HepG2 (cell line): ENCODE measurements around the gene ALG14. TPM values are rescaled to one million over a fixed set of nuclear protein-coding genes. Genes with fewer than 3 reads are reported as not detected.
A peak's percentile ranks its signal among the peaks of the same experiment; 100 is the strongest.

ENCODE experiments used
- CREB1 ChIP-seq, 2 experiments: fragments of 450-650 bp in 1 of 2; IDR thresholded peaks; 2 replicates each; pipeline ENCODE4 v1.6.1; 2016 to 2017; ENCODE audit warnings: control low read depth in 1 of 2, mild to moderate bottlenecking in 1 of 2, missing compliant biosample characterization in 1 of 2, missing genetic modification characterization in 1 of 2
- EP300 ChIP-seq, 3 experiments: sonication (generic) in 1 of 3; formaldehyde crosslinking in 1 of 3; IDR thresholded peaks; 2 replicates each; pipeline versions ENCODE4 v1.5.1 to v1.6.1; 2011 to 2020; ENCODE audit warnings: low read depth in 2 of 3, low read length in 2 of 3, borderline replicate concordance in 1 of 3, improper control_type of control experiment in 1 of 3, mild to moderate bottlenecking in 1 of 3, missing genetic modification reagents in 1 of 3, moderate library complexity in 1 of 3
- FOXP1 ChIP-seq, 2 experiments: fragments of 450-650 bp in 1 of 2; IDR thresholded peaks; 2 replicates each; pipeline ENCODE4 v1.6.1; 2017 to 2018; ENCODE audit warnings: antibody characterized with exemption in 1 of 2
- GZF1 ChIP-seq: sonication (generic); formaldehyde crosslinking; IDR thresholded peaks from 2 replicates; pipeline ENCODE4 v1.5.1; 2020; ENCODE audit warnings: mild to moderate bottlenecking, missing genetic modification reagents
- HMGA1 ChIP-seq: sonication (generic); formaldehyde crosslinking; conservative IDR thresholded peaks from 2 replicates; pipeline ENCODE4 v1.4.0; 2020; ENCODE audit warnings: missing genetic modification reagents
- KAT7 ChIP-seq: IDR thresholded peaks from 2 replicates; pipeline ENCODE4 v1.6.1; 2018; ENCODE audit warnings: borderline replicate concordance, missing compliant biosample characterization
- MIER2 ChIP-seq: IDR thresholded peaks from 2 replicates; pipeline ENCODE4 v1.6.1; 2016; ENCODE audit warnings: missing biosample characterization, missing genetic modification reagents
- NAIF1 ChIP-seq: sonication (generic); formaldehyde crosslinking; IDR thresholded peaks from 2 replicates; pipeline ENCODE4 v1.5.0; 2020; ENCODE audit warnings: mild to moderate bottlenecking, missing genetic modification reagents, borderline replicate concordance
- PHF21A ChIP-seq: sonication (generic); formaldehyde crosslinking; IDR thresholded peaks from 2 replicates; pipeline ENCODE4 v1.5.0; 2020; ENCODE audit warnings: mild to moderate bottlenecking, missing genetic modification reagents
- PTBP1 ChIP-seq: fragments of 200-400 bp; formaldehyde crosslinking; IDR thresholded peaks from 2 replicates; pipeline ENCODE4 v1.6.1; 2018; ENCODE audit warnings: low read length, low read depth; ENCODE audit not compliant: poor library complexity, severe bottlenecking
- SRSF4 ChIP-seq: fragments of 200-400 bp; formaldehyde crosslinking; IDR thresholded peaks from one replicate; pipeline ENCODE4 v1.6.1; 2018; ENCODE audit warnings: mild to moderate bottlenecking, low read depth, low read length, moderate library complexity; ENCODE audit not compliant: poor library complexity, severe bottlenecking
- YEATS4 ChIP-seq: sonication (generic); formaldehyde crosslinking; IDR thresholded peaks from 2 replicates; pipeline ENCODE4 v1.4.0; 2020; ENCODE audit warnings: missing genetic modification reagents, borderline replicate concordance
- ZBTB20 ChIP-seq: sonication (generic); formaldehyde crosslinking; IDR thresholded peaks from 2 replicates; pipeline ENCODE4 v1.8.1; 2023; ENCODE audit warnings: missing genetic modification reagents, low read depth, mild to moderate bottlenecking, borderline replicate concordance
- ZBTB7B ChIP-seq: sonication (generic); formaldehyde crosslinking; IDR thresholded peaks from 2 replicates; pipeline ENCODE4 v1.4.0; 2020; ENCODE audit warnings: missing genetic modification reagents
- ZFP36L1 ChIP-seq: sonication (generic); formaldehyde crosslinking; IDR thresholded peaks from 2 replicates; pipeline ENCODE4 v1.8.0; 2022; ENCODE audit warnings: mild to moderate bottlenecking, missing genetic modification reagents, moderate library complexity
- ZNF326 ChIP-seq: sonication (generic); formaldehyde crosslinking; IDR thresholded peaks from 2 replicates; pipeline ENCODE4 v1.4.0; 2020; ENCODE audit warnings: missing genetic modification reagents, borderline replicate concordance
- polyA plus RNA-seq, 8 experiments: library from polyadenylated mRNA; depleted of rRNA in 3 of 8; stranded (reverse) in 7 of 8; unstranded in 1 of 8; fragments of >200 nt; fragmentation: Illumina TruSeq in 4 of 8; extraction: Trizol in 4 of 8; gene quantifications; 2 replicates each; pipeline versions ENCODE4 v1.2.1 to v1.2.3, GENCODE V29; 2011 to 2016; ENCODE audit warnings: low read depth in 4 of 8, missing spikeins in 1 of 8, mixed read lengths in 1 of 8; ENCODE audit not compliant: insufficient read depth in 1 of 8
- total RNA-seq, 5 experiments: library from RNA; depleted of rRNA; stranded (reverse); fragments of >200 nt; fragmentation: Illumina TruSeq; extraction: Trizol; gene quantifications; 2 replicates each; pipeline ENCODE4 v1.2.3, GENCODE V29; 2016; ENCODE audit warnings: low read depth in 1 of 5
- TF ChIP-seq, protein P1 (sequence below): sonication (generic); formaldehyde crosslinking; IDR thresholded peaks from 2 replicates; pipeline ENCODE4 v1.8.0; 2022; ENCODE audit warnings: mild to moderate bottlenecking, missing genetic modification reagents, moderate library complexity
- TF ChIP-seq, protein P2 (sequence below): sonication (generic); formaldehyde crosslinking; conservative IDR thresholded peaks from 2 replicates; pipeline ENCODE4 v1.4.0; 2020; ENCODE audit warnings: mild to moderate bottlenecking, missing genetic modification reagents, moderate library complexity
- TF ChIP-seq, protein P3 (sequence below): sonication (generic); formaldehyde crosslinking; IDR thresholded peaks from 2 replicates; pipeline ENCODE4 v1.4.0; 2020; ENCODE audit warnings: missing genetic modification reagents, low read depth, mild to moderate bottlenecking, borderline replicate concordance
- TF ChIP-seq, protein P4 (sequence below): sonication (generic); formaldehyde crosslinking; conservative IDR thresholded peaks from 2 replicates; pipeline ENCODE4 v1.4.0; 2020; ENCODE audit warnings: missing genetic modification reagents

The ALG14 gene
- total and polyA plus RNA-seq, 2 of the 13 experiments (the other 11 are each of a cell fraction or from before 2014, with no cell fraction given): 4.5 to 12.7 TPM

DNA sequence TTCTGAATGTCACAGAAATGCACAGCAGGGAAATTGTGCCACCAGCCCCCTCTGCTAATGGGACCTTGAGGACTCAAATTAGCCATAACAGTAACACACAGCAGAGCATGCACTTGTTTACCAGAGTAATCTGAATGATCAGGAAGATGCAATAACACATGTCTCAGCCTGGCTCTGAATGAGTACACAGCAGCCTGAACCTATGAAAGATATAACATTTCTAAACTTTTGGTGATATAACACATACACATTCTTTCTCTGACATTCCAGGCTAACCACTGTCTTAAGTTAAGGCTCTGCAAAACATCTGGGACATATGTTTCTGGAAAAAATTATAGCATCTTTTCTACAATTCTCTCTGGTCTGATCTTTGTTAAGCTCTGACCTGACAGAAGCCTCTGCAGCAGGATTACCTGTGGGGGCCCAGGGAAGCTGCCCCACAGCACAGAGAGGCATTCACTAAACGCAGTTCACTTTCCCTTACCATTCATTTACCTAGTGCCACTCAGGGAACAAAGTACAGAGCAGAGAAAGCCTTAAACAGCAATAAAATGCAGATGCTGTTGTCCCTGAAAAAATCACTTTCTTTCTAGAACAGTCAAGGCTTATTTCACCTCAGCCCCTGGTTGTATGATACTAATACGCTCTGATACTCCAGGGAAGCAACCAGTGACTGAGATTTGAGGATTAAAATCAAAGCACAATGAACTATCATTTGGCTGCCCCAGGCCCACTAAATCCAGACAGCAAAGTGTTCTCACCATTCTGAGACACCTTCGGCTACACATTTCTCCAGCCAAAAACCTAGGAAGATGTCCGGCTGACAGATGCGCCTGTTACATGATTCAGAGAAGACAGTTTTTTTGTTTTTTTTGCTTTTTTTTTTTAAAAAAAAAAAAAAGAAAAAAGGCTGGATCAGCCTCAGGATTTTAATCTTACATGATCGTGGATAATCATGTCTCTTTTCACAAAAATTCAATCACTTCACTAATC is 91.9 kb downstream of the ALG14 start (continued):
- TF ChIP-seq, protein P1, sequence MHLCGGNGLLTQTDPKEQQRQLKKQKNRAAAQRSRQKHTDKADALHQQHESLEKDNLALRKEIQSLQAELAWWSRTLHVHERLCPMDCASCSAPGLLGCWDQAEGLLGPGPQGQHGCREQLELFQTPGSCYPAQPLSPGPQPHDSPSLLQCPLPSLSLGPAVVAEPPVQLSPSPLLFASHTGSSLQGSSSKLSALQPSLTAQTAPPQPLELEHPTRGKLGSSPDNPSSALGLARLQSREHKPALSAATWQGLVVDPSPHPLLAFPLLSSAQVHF: no peak
- no peak for TF ChIP-seq NAIF1 (CRISPR knock-in tag)
- 0 out of 2 replicates have a peak, but pooled peaks have one; percentile 24 for TF ChIP-seq PHF21A (CRISPR knock-in tag)
- no peak for TF ChIP-seq ZFP36L1 (CRISPR knock-in tag)
- TF ChIP-seq, protein P2, sequence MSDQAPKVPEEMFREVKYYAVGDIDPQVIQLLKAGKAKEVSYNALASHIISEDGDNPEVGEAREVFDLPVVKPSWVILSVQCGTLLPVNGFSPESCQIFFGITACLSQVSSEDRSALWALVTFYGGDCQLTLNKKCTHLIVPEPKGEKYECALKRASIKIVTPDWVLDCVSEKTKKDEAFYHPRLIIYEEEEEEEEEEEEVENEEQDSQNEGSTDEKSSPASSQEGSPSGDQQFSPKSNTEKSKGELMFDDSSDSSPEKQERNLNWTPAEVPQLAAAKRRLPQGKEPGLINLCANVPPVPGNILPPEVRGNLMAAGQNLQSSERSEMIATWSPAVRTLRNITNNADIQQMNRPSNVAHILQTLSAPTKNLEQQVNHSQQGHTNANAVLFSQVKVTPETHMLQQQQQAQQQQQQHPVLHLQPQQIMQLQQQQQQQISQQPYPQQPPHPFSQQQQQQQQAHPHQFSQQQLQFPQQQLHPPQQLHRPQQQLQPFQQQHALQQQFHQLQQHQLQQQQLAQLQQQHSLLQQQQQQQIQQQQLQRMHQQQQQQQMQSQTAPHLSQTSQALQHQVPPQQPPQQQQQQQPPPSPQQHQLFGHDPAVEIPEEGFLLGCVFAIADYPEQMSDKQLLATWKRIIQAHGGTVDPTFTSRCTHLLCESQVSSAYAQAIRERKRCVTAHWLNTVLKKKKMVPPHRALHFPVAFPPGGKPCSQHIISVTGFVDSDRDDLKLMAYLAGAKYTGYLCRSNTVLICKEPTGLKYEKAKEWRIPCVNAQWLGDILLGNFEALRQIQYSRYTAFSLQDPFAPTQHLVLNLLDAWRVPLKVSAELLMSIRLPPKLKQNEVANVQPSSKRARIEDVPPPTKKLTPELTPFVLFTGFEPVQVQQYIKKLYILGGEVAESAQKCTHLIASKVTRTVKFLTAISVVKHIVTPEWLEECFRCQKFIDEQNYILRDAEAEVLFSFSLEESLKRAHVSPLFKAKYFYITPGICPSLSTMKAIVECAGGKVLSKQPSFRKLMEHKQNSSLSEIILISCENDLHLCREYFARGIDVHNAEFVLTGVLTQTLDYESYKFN (CRISPR knock-in tag): peak; percentile 38; the same call in 1 of the 2 replicates
- no peak for TF ChIP-seq YEATS4 (CRISPR knock-in tag)
- no peak for TF ChIP-seq MIER2
- TF ChIP-seq HMGA1: no peak
- 0 out of 2 replicates have a peak, but pooled peaks have one; percentile 49 for TF ChIP-seq ZBTB7B (CRISPR knock-in tag)
- TF ChIP-seq SRSF4: no peak
- no peak for TF ChIP-seq KAT7 (CRISPR knock-in tag)
- TF ChIP-seq ZNF326: no peak
- no peak for TF ChIP-seq CREB1 (IDR thresholded peaks at IDR 0.05)
- TF ChIP-seq CREB1 (CRISPR knock-in tag; IDR thresholded peaks at IDR 0.05): no peak
- TF ChIP-seq, protein P3, sequence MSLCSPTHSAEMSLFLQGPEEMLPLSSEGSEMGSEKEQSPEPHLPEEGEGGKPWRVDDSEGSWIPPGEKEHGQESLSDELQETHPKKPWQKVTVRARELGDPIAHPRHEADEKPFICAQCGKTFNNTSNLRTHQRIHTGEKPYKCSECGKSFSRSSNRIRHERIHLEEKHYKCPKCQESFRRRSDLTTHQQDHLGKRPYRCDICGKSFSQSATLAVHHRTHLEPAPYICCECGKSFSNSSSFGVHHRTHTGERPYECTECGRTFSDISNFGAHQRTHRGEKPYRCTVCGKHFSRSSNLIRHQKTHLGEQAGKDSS: no peak
- TF ChIP-seq ZBTB20 (CRISPR knock-in tag): 0 out of 2 replicates have a peak, but pooled peaks have one; percentile 15
- TF ChIP-seq GZF1: no peak
- TF ChIP-seq EP300 (IDR thresholded peaks at IDR 0.05; ENCODE audit: low read depth in 2 of 2, low read length in 2 of 2): 0 out of 4 replicates have a peak, but pooled peaks of 1 of the 2 experiments have one; percentile 19
- no peak for TF ChIP-seq EP300 (CRISPR knock-in tag; IDR thresholded peaks at IDR 0.05; ENCODE audit: borderline replicate concordance)
- no peak for TF ChIP-seq PTBP1
- TF ChIP-seq, protein P4, sequence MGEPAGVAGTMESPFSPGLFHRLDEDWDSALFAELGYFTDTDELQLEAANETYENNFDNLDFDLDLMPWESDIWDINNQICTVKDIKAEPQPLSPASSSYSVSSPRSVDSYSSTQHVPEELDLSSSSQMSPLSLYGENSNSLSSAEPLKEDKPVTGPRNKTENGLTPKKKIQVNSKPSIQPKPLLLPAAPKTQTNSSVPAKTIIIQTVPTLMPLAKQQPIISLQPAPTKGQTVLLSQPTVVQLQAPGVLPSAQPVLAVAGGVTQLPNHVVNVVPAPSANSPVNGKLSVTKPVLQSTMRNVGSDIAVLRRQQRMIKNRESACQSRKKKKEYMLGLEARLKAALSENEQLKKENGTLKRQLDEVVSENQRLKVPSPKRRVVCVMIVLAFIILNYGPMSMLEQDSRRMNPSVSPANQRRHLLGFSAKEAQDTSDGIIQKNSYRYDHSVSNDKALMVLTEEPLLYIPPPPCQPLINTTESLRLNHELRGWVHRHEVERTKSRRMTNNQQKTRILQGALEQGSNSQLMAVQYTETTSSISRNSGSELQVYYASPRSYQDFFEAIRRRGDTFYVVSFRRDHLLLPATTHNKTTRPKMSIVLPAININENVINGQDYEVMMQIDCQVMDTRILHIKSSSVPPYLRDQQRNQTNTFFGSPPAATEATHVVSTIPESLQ (CRISPR knock-in tag): no peak
- no peak for TF ChIP-seq FOXP1 (IDR thresholded peaks at IDR 0.05)
- TF ChIP-seq FOXP1 (CRISPR knock-in tag; IDR thresholded peaks at IDR 0.05): no peak
